T-cell (primary cell): Measurements from ENCODE around the gene UBE2E2. TPM values are rescaled to one million over a fixed set of nuclear protein-coding genes. Genes with fewer than 3 reads are reported as not detected.

Experiments used
- ATAC-seq, 4 experiments: fragments of 200-7000 bp in 3 of 4; fragments of 150-1000 bp in 1 of 4; cut with Tn5 transposase; replicated peaks in 1 of 4; 1 replicate in 3 of 4; 2 replicates in 1 of 4; pipeline ENCODE4 v1.10.0; 2021; ENCODE audit warnings: moderate library complexity in 3 of 4, mild to moderate bottlenecking in 2 of 4, moderate number of reproducible peaks in 1 of 4
- CTCF ChIA-PET, 2 donors: fragments of 300-600 bp; sonication (Branson Sonifier 250); formaldehyde crosslinking; loops; one replicate each; lab custom pipeline; 2022; ENCODE audit warnings: antibody characterized with exemption in 2 of 2; lab: Charles Lee
- POLR2A ChIA-PET, 2 donors: fragments of 300-600 bp; sonication (Branson Sonifier 250); formaldehyde crosslinking; loops; one replicate each; lab custom pipeline; 2022; ENCODE audit warnings: antibody characterized with exemption in 2 of 2; lab: Charles Lee
- DNase-seq, 35 experiments: peaks; one replicate each; pipeline versions ENCODE4 v3.0.0 to v3.0.0-alpha.2; 2013 to 2023
- H3K27ac ChIP-seq: one replicate; pipeline ENCODE4 v1.5.1; 2013; ENCODE audit warnings: low read length
- H3K27me3 ChIP-seq, 2 experiments: replicated peaks in 1 of 2; 1 replicate in 1 of 2; 2 replicates in 1 of 2; pipeline versions ENCODE4 v1.6.1 to v1.7.0; 2013; ENCODE audit warnings: low read length in 1 of 2, mixed read lengths in 1 of 2; ENCODE audit not compliant: control insufficient read depth in 2 of 2, insufficient read depth in 2 of 2; ENCODE audit errors: extremely low read depth in 1 of 2
- H3K36me3 ChIP-seq, 2 donors: 1 replicate in 1 of 2; 2 replicates in 1 of 2; pipeline versions ENCODE4 v1.6.1 to v1.7.0; 2013; ENCODE audit warnings: low read length in 1 of 2; ENCODE audit not compliant: control insufficient read depth in 2 of 2, insufficient read depth in 1 of 2; ENCODE audit errors: extremely low read depth in 1 of 2
- H3K4me1 ChIP-seq, 2 experiments: 1 replicate in 1 of 2; 2 replicates in 1 of 2; pipeline versions ENCODE4 v1.6.1 to v1.7.0; 2013; ENCODE audit warnings: low read length in 2 of 2, mixed read lengths in 1 of 2; ENCODE audit not compliant: insufficient read depth in 2 of 2, control insufficient read depth in 1 of 2; ENCODE audit errors: extremely low read depth in 1 of 2
- H3K4me3 ChIP-seq, 2 donors: 1 replicate in 1 of 2; 2 replicates in 1 of 2; pipeline versions ENCODE4 v1.5.1 to v1.7.0; 2013; ENCODE audit warnings: mild to moderate bottlenecking in 2 of 2, low read length in 1 of 2, moderate library complexity in 1 of 2; ENCODE audit not compliant: control insufficient read depth in 1 of 2; ENCODE audit errors: extremely low read depth in 1 of 2
- H3K9me3 ChIP-seq: 2 replicates; pipeline ENCODE4 v1.7.0; 2013
- H3K27ac Mint-ChIP-seq, 2 donors: one replicate each; pipeline ENCODE4 v1.8.0; 2020 to 2021; ENCODE audit warnings: mild to moderate bottlenecking in 2 of 2, mixed read lengths in 2 of 2
- H3K27me3 Mint-ChIP-seq, 2 donors: one replicate each; pipeline ENCODE4 v1.8.0; 2021 to 2022; ENCODE audit warnings: mixed read lengths in 2 of 2
- H3K36me3 Mint-ChIP-seq: one replicate; pipeline ENCODE4 v1.8.0; 2021; ENCODE audit warnings: mixed read lengths
- H3K4me1 Mint-ChIP-seq, 3 donors: one replicate each; pipeline ENCODE4 v1.8.0; 2020 to 2022; ENCODE audit warnings: mixed read lengths in 3 of 3, mild to moderate bottlenecking in 1 of 3
- H3K4me3 Mint-ChIP-seq, 3 donors: one replicate each; pipeline ENCODE4 v1.8.0; 2020 to 2022; ENCODE audit warnings: mild to moderate bottlenecking in 3 of 3, mixed read lengths in 3 of 3, moderate library complexity in 3 of 3
- H3K9me3 Mint-ChIP-seq, 3 donors: one replicate each; pipeline ENCODE4 v1.8.0; 2020 to 2022; ENCODE audit warnings: mixed read lengths in 3 of 3
- WGBS: methylation state at CpG from one replicate; pipeline ENCODE4 v1.1.5; 2013; ENCODE audit warnings: missing lambda C conversion rate; ENCODE audit not compliant: insufficient coverage; 5-methylcytosine and 5-hydroxymethylcytosine counted together
- total RNA-seq, 35 experiments: library from RNA in 6 of 35; stranded (reverse) in 6 of 35; fragments of 120-200 nt in 1 of 35; gene quantifications; one replicate each; pipeline versions ENCODE4 v1.2.1 to v1.2.4 and lab custom pipeline; 2013 to 2026

The UBE2E2 gene
- total RNA-seq, 5 donors from 2014 or later (not counting 1 experiment from before 2014, with no cell fraction given) = 7.2 to 17.6 (median 7.5) TPM

- ATAC-seq = no peak
- H3K9me3 Mint-ChIP-seq = no peaks in the 10 kb centered on the region
- no peak overlapping the region for H3K4me3 Mint-ChIP-seq
- H3K27ac ChIP-seq = no peak overlapping the region
- ChIA-PET CTCF (no interaction called here), POLR2A (no interaction called here)
- H3K9me3 ChIP-seq = no peaks in the 10 kb centered on the region
- no peak overlapping the region for H3K27ac Mint-ChIP-seq
- no peak for DNase-seq
- peaks cover 6 to 19% (median 9%) of the 10 kb centered on the region in 3 donors for H3K4me1 Mint-ChIP-seq
- H3K36me3 ChIP-seq = no peaks in the 10 kb centered on the region
- H3K27me3 ChIP-seq = no peaks in the 10 kb centered on the region
- WGBS = no CpG with 5 or more reads among the region's 4 CpGs
- H3K4me1 ChIP-seq = no peaks in the 10 kb centered on the region
- H3K4me3 ChIP-seq = no peak overlapping the region
- no peaks in the 10 kb centered on the region for H3K27me3 Mint-ChIP-seq
- no peaks in the 10 kb centered on the region for H3K36me3 Mint-ChIP-seq
These were observed 36.3 kb downstream of the UBE2E2 start for GRCh38 chr3:23239211-23240068.

- POLR2A ChIA-PET = no interaction called here
- CTCF ChIA-PET = no interaction called here
- H3K4me1 ChIP-seq = no peaks in the 10 kb centered on the region
- H3K9me3 Mint-ChIP-seq = no peaks in the 10 kb centered on the region
- no peaks in the 10 kb centered on the region for H3K27me3 ChIP-seq
- no peak overlapping the region for H3K4me3 Mint-ChIP-seq
- DNase-seq (no peak), ATAC-seq (no peak)
- H3K36me3 Mint-ChIP-seq = no peaks in the 10 kb centered on the region
- H3K27ac ChIP-seq = no peak overlapping the region
- H3K4me1 Mint-ChIP-seq = peaks cover 6 to 15% (median 7%) of the 10 kb centered on the region in 3 donors
- no peak overlapping the region for H3K27ac Mint-ChIP-seq
- no peaks in the 10 kb centered on the region for H3K9me3 ChIP-seq
- no peaks in the 10 kb centered on the region for H3K36me3 ChIP-seq
- H3K4me3 ChIP-seq = no peak overlapping the region
- no peaks in the 10 kb centered on the region for H3K27me3 Mint-ChIP-seq
- no CpG with 5 or more reads among the region's 3 CpGs for WGBS
These were observed 37.2 kb downstream of the UBE2E2 start for GRCh38 chr3:23240171-23240785.

GRCh38 chr3:23241256-23241655, 38.1 kb downstream of the UBE2E2 start:
- H3K4me3 ChIP-seq = no peak overlapping the region
- 93% methylated on average over 3 of the region's 5 CpGs for WGBS
- Mint-ChIP-seq H3K27me3 (no peaks in the 10 kb centered on the region), H3K9me3 (no peaks in the 10 kb centered on the region), H3K4me3 (no peak overlapping the region), H3K27ac (no peak overlapping the region), H3K4me1 (peaks cover 0 to 5% (median 0%) of the 10 kb centered on the region in 3 donors), H3K36me3 (no peaks in the 10 kb centered on the region)
- no peaks in the 10 kb centered on the region for H3K27me3 ChIP-seq
- no peaks in the 10 kb centered on the region for H3K36me3 ChIP-seq
- H3K4me1 ChIP-seq = no peaks in the 10 kb centered on the region
- H3K9me3 ChIP-seq = no peaks in the 10 kb centered on the region
- no peak for ATAC-seq
- H3K27ac ChIP-seq = no peak overlapping the region
- DNase-seq = no peak
- ChIA-PET POLR2A (interaction anchor here in 1 of 2 donors (0.5 kb wide), 1 partner anchor 72 kb away, joined by 5 read pairs; no protein-coding TSS in a partner anchor), CTCF (no interaction called here)

- no peaks in the 10 kb centered on the region for H3K27me3 ChIP-seq
- H3K36me3 ChIP-seq = no peaks in the 10 kb centered on the region
- ChIA-PET CTCF (no interaction called here), POLR2A (no interaction called here)
- DNase-seq (no peak), ATAC-seq (no peak)
- Mint-ChIP-seq H3K27ac (no peak overlapping the region), H3K27me3 (no peaks in the 10 kb centered on the region), H3K9me3 (no peaks in the 10 kb centered on the region), H3K36me3 (no peaks in the 10 kb centered on the region), H3K4me3 (no peak overlapping the region), H3K4me1 (peaks cover 0 to 5% (median 0%) of the 10 kb centered on the region in 3 donors)
- WGBS = no CpG with 5 or more reads among the region's 2 CpGs
- no peaks in the 10 kb centered on the region for H3K4me1 ChIP-seq
- no peaks in the 10 kb centered on the region for H3K9me3 ChIP-seq
- H3K4me3 ChIP-seq = no peak overlapping the region
- no peak overlapping the region for H3K27ac ChIP-seq
These were observed 39.0 kb downstream of the UBE2E2 start for GRCh38 chr3:23242106-23242505.

GRCh38 chr3:23244324-23245041, 41.4 kb downstream of the UBE2E2 start:
- Mint-ChIP-seq H3K4me3 (no peak overlapping the region), H3K4me1 (peaks cover 0 to 19% (median 0%) of the 10 kb centered on the region in 3 donors), H3K36me3 (no peaks in the 10 kb centered on the region), H3K27me3 (no peaks in the 10 kb centered on the region), H3K27ac (no peak overlapping the region), H3K9me3 (no peaks in the 10 kb centered on the region)
- WGBS = no CpG with 5 or more reads among the region's 2 CpGs
- no peak for ATAC-seq
- CTCF ChIA-PET = no interaction called here
- H3K9me3 ChIP-seq = no peaks in the 10 kb centered on the region
- DNase-seq = no peak
- no peaks in the 10 kb centered on the region for H3K36me3 ChIP-seq
- no peaks in the 10 kb centered on the region for H3K4me1 ChIP-seq
- H3K27ac ChIP-seq = no peak overlapping the region
- no peaks in the 10 kb centered on the region for H3K27me3 ChIP-seq
- H3K4me3 ChIP-seq = no peak overlapping the region
- POLR2A ChIA-PET = no interaction called here

GRCh38 chr3:23246651-23247050, 43.5 kb downstream of the UBE2E2 start:
- no peaks in the 10 kb centered on the region for H3K36me3 ChIP-seq
- ATAC-seq = no peak
- WGBS = 100% methylated on average over 1 of the region's 3 CpGs
- H3K4me3 ChIP-seq = no peak overlapping the region
- Mint-ChIP-seq H3K4me1 (peaks cover 8 to 38% (median 8%) of the 10 kb centered on the region in 3 donors), H3K36me3 (no peaks in the 10 kb centered on the region), H3K4me3 (no peak overlapping the region), H3K27ac (no peak overlapping the region), H3K27me3 (no peaks in the 10 kb centered on the region), H3K9me3 (no peaks in the 10 kb centered on the region)
- H3K27me3 ChIP-seq = no peaks in the 10 kb centered on the region
- H3K27ac ChIP-seq = no peak overlapping the region
- POLR2A ChIA-PET = interaction anchor here in 1 of 2 donors (0.7 kb wide), 1 partner anchor 10 kb away, joined by 3 read pairs; no protein-coding TSS in a partner anchor
- DNase-seq = no peak
- H3K4me1 ChIP-seq = peaks cover 0 to 3% of the 10 kb centered on the region in 2 experiments
- CTCF ChIA-PET = no interaction called here
- no peaks in the 10 kb centered on the region for H3K9me3 ChIP-seq
